ENCODE measurements around the gene STAT5A. TPM values are rescaled to one million over a fixed set of nuclear protein-coding genes. Genes with fewer than 3 reads are reported as not detected.

The STAT5A gene
- total RNA-seq, 4 donors from 2014 or later, result 42.4 to 97.0 (median 62.7) TPM

- H3K27me3 ChIP-seq, result no peaks in the 10 kb centered on the region
- no peaks in the 10 kb centered on the region for H3K36me3 ChIP-seq
- peaks cover 0 to 35% (median 32%) of the 10 kb centered on the region in 4 donors for H3K4me1 ChIP-seq
- intact Hi-C loops (cut with DNase I), result no loop called here
- no peak overlapping the region for H3K4me3 ChIP-seq
- H3K9me3 ChIP-seq, result no peaks in the 10 kb centered on the region
- no peak overlapping the region for H3K27ac ChIP-seq (replicated peaks in 1 of 4)
- no peak for DNase-seq (ENCODE audit: extremely low spot score)
- TF ChIP-seq POLR2AphosphoS5 (IDR thresholded peaks at IDR 0.05), result no peak
- no peak for TF ChIP-seq CTCF (IDR thresholded peaks at IDR 0.05)
- no peak for TF ChIP-seq POLR2A (IDR thresholded peaks at IDR 0.05; ENCODE audit: low read depth)
- no peak for TF ChIP-seq EP300 (IDR thresholded peaks at IDR 0.05)
- 94% methylated on average over 2 of the region's 2 CpGs for WGBS
Observed at GRCh38 chr17:42266462-42266861, 21.8 kb upstream of the STAT5A start.

- WGBS, result 72% methylated on average over 9 of the region's 9 CpGs
- intact Hi-C loops (cut with DNase I), result no loop called here
- Histone ChIP-seq H3K27ac (replicated peaks in 1 of 4) (no peak overlapping the region), H3K36me3 (no peaks in the 10 kb centered on the region), H3K9me3 (no peaks in the 10 kb centered on the region), H3K27me3 (no peaks in the 10 kb centered on the region), H3K4me1 (peaks cover 4 to 42% (median 37%) of the 10 kb centered on the region in 4 donors), H3K4me3 (no peak overlapping the region)
- DNase-seq (ENCODE audit: extremely low spot score), result no peak
- no peak for TF ChIP-seq POLR2AphosphoS5 (IDR thresholded peaks at IDR 0.05)
- no peak for TF ChIP-seq EP300 (IDR thresholded peaks at IDR 0.05)
Observed at GRCh38 chr17:42266918-42267766, 21.2 kb upstream of the STAT5A start.

GRCh38 chr17:42268236-42268635 is 20.1 kb upstream of the STAT5A start:
- TF ChIP-seq POLR2A (IDR thresholded peaks at IDR 0.05; ENCODE audit: low read depth), result no peak
- no peak for TF ChIP-seq POLR2AphosphoS5 (IDR thresholded peaks at IDR 0.05)
- TF ChIP-seq EP300 (IDR thresholded peaks at IDR 0.05), result no peak
- no peak for TF ChIP-seq CTCF (IDR thresholded peaks at IDR 0.05)
- no peak overlapping the region for H3K27ac ChIP-seq (replicated peaks in 1 of 4)
- intact Hi-C loops (cut with DNase I), result no loop called here

GRCh38 chr17:42270170-42270535 is 18.1 kb upstream of the STAT5A start:
- Histone ChIP-seq H3K4me3 (no peak overlapping the region), H3K9me3 (no peaks in the 10 kb centered on the region), H3K27me3 (no peaks in the 10 kb centered on the region), H3K27ac (replicated peaks in 1 of 4) (no peak overlapping the region), H3K36me3 (no peaks in the 10 kb centered on the region), H3K4me1 (peaks cover 21 to 68% (median 67%) of the 10 kb centered on the region in 4 donors)
- WGBS, result 82% methylated on average over 4 of the region's 4 CpGs
- intact Hi-C loops (cut with DNase I), result no loop called here
- no peak for TF ChIP-seq CTCF (IDR thresholded peaks at IDR 0.05)
- no peak for TF ChIP-seq POLR2A (IDR thresholded peaks at IDR 0.05; ENCODE audit: low read depth)
- no peak for TF ChIP-seq POLR2AphosphoS5 (IDR thresholded peaks at IDR 0.05)
- TF ChIP-seq EP300 (IDR thresholded peaks at IDR 0.05), result no peak
- no peak for DNase-seq (ENCODE audit: extremely low spot score)

More at GRCh38 chr17:42268236-42268635, 20.1 kb upstream of the STAT5A start:
- no peak for DNase-seq (ENCODE audit: extremely low spot score)
- Histone ChIP-seq H3K4me3 (no peak overlapping the region), H3K9me3 (no peaks in the 10 kb centered on the region), H3K27me3 (no peaks in the 10 kb centered on the region), H3K36me3 (no peaks in the 10 kb centered on the region), H3K4me1 (peaks cover 7 to 51% (median 48%) of the 10 kb centered on the region in 4 donors)
- 91% methylated on average over 5 of the region's 5 CpGs for WGBS

GRCh38 chr17:42270596-42270995 is 17.7 kb upstream of the STAT5A start:
- H3K27me3 ChIP-seq, result no peaks in the 10 kb centered on the region
- intact Hi-C loops (cut with DNase I), result no loop called here
- no peaks in the 10 kb centered on the region for H3K36me3 ChIP-seq
- 65% methylated on average over 6 of the region's 6 CpGs for WGBS
- H3K27ac ChIP-seq (replicated peaks in 1 of 4), result peak overlapping the region in 1 of 4 donors; percentile 8
- H3K4me1 ChIP-seq, result peaks cover 22 to 72% (median 69%) of the 10 kb centered on the region in 4 donors
- TF ChIP-seq CTCF (IDR thresholded peaks at IDR 0.05) (no peak), POLR2AphosphoS5 (IDR thresholded peaks at IDR 0.05) (no peak), EP300 (IDR thresholded peaks at IDR 0.05) (no peak), POLR2A (IDR thresholded peaks at IDR 0.05; ENCODE audit: low read depth) (no peak)
- DNase-seq (ENCODE audit: extremely low spot score), result no peak
- no peaks in the 10 kb centered on the region for H3K9me3 ChIP-seq
- no peak overlapping the region for H3K4me3 ChIP-seq

All from esophagus muscularis mucosa (tissue), 4 donors.